ENCODE data around the gene DEUP1.

DNA sequence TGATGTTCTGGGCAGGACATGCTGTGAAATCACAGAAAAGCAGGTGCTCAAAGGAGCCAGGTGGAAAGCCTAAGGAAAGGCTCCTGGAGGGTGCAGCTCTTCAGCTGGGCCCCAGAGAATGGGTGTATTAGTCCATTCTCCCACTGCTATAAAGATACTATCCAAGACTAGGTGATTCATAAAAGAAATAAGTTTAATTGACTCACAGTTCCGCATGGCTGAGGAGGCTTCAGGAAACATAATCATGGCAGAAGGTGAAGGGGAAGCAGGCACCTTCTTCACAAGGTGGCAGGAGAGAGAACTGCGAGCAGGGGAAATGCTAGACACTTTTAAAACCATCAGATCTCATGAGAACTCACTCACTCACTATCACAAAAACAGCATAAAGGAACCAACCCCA, 43.1 kb upstream of the DEUP1 start:
- TF ChIP-seq, protein P1, sequence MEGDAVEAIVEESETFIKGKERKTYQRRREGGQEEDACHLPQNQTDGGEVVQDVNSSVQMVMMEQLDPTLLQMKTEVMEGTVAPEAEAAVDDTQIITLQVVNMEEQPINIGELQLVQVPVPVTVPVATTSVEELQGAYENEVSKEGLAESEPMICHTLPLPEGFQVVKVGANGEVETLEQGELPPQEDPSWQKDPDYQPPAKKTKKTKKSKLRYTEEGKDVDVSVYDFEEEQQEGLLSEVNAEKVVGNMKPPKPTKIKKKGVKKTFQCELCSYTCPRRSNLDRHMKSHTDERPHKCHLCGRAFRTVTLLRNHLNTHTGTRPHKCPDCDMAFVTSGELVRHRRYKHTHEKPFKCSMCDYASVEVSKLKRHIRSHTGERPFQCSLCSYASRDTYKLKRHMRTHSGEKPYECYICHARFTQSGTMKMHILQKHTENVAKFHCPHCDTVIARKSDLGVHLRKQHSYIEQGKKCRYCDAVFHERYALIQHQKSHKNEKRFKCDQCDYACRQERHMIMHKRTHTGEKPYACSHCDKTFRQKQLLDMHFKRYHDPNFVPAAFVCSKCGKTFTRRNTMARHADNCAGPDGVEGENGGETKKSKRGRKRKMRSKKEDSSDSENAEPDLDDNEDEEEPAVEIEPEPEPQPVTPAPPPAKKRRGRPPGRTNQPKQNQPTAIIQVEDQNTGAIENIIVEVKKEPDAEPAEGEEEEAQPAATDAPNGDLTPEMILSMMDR (IDR thresholded peaks at IDR 0.05) = no peak
- no peak for TF ChIP-seq POLR2A (IDR thresholded peaks at IDR 0.05)

Measured in breast epithelium (tissue), 3 donors.